ENCODE measurements around the gene KMT5C. TPM values are rescaled to one million over a fixed set of nuclear protein-coding genes. Genes with fewer than 3 reads are reported as not detected.

KMT5C gene
- total RNA-seq, 3 donors from 2014 or later (not counting 1 experiment from before 2014, with no cell fraction given): 44.5 to 147 (median 46.8) TPM

DNA sequence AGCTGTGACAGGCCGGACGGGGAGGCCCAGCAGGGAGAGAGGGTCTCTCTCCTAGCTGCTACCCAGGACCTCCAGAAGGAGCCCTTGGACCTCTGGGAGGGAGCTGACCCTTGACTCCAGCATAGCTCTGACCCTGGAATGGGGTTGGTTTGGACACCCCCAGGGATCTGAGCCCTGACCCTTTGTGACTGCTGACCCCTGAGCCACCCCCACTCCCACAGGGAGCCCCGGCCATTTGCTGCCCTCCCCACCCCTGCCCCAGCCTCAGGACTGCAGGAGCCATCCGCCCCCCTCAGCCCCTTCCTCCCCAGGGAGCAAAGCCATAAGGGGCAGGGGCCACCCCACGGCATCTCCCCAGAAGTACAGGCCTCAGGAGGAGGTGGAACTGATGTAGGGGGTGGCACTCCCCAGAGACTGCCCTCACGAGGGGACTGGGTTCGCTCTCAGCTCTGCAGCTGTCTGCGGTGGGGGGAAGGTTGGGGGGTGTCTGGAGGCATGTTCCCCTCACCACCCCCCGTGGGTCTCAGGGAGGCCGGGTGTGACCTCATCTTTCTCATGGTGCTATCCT, 7.8 kb downstream of the KMT5C start:
- peaks cover 14 to 17% of the 10 kb centered on the region in 2 donors for H3K27me3 Mint-ChIP-seq (ENCODE audit: low read depth in 2 of 2)
- no peaks in the 10 kb centered on the region for H3K9me3 ChIP-seq (ENCODE audit: control insufficient read depth, insufficient read depth, low read length)
- 91% methylated on average over 7 of the region's 10 CpGs for WGBS (ENCODE audit: insufficient coverage)
- peak in 1 of 3 donors; percentile 11 for ATAC-seq
- peaks cover 3 to 23% of the 10 kb centered on the region in 2 donors for H3K4me1 Mint-ChIP-seq
- peak overlapping the region in 1 of 2 donors; percentile 38 for H3K27ac Mint-ChIP-seq
- peaks cover 11% of the 10 kb centered on the region for H3K27me3 ChIP-seq (ENCODE audit: control insufficient read depth, insufficient read depth, low read length)
- H3K36me3 Mint-ChIP-seq: no peaks in the 10 kb centered on the region
- no peak overlapping the region for H3K27ac ChIP-seq (ENCODE audit: low read length)
- H3K9me3 Mint-ChIP-seq: no peaks in the 10 kb centered on the region
- intact Hi-C loops (cut with micrococcal nuclease): no loop called here
- no peak overlapping the region for H3K4me3 ChIP-seq (ENCODE audit: low read length)
- H3K4me1 ChIP-seq (ENCODE audit: control insufficient read depth, insufficient read depth, low read length): no peaks in the 10 kb centered on the region
- peaks cover 4% of the 10 kb centered on the region for H3K36me3 ChIP-seq (ENCODE audit: control insufficient read depth, insufficient read depth, low read length)
- TF ChIP-seq, protein P1, sequence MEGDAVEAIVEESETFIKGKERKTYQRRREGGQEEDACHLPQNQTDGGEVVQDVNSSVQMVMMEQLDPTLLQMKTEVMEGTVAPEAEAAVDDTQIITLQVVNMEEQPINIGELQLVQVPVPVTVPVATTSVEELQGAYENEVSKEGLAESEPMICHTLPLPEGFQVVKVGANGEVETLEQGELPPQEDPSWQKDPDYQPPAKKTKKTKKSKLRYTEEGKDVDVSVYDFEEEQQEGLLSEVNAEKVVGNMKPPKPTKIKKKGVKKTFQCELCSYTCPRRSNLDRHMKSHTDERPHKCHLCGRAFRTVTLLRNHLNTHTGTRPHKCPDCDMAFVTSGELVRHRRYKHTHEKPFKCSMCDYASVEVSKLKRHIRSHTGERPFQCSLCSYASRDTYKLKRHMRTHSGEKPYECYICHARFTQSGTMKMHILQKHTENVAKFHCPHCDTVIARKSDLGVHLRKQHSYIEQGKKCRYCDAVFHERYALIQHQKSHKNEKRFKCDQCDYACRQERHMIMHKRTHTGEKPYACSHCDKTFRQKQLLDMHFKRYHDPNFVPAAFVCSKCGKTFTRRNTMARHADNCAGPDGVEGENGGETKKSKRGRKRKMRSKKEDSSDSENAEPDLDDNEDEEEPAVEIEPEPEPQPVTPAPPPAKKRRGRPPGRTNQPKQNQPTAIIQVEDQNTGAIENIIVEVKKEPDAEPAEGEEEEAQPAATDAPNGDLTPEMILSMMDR (IDR thresholded peaks at IDR 0.05): no peak
- H3K4me3 Mint-ChIP-seq: no peak overlapping the region
- no peak for DNase-seq

DNA sequence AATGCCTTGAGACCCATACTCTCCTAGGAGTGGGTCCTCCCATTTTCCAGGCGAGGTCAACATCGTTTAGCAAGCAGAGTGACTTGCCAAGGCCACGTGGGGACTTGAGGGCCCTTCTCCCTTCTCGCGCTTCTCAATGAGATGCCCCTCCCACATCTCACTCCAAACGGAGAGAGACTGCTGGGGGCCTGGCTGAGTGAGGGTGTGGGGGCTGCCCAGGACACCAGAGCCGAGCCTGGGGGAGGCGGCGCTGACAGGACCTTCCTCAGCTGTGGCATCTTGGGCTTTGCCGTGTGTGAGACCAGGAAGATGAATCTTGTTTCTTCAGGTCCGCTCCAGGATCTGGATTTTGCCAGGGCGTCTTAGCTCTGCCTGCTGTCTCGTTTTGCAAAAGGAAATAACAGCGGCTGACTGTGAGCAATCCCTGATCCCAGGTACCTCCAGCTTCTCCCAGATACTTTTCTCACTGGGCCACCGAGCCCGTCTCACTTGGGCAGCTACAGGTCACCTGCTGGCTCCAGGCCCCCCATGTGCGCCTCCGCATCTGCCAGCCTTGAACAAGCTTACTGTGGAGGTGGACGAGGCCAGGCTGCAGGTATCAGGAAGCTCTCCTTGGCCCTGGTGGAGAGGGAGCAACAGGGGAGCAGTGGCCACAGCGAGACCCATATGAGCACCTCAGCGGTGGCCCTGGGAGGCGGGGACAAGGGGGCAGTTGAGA, 8.8 kb downstream of the KMT5C start:
- 91% methylated on average over 21 of the region's 22 CpGs for WGBS (ENCODE audit: insufficient coverage)
- no peak for DNase-seq
- H3K4me1 ChIP-seq (ENCODE audit: control insufficient read depth, insufficient read depth, low read length): peaks cover 7% of the 10 kb centered on the region
- no peak overlapping the region for H3K4me3 Mint-ChIP-seq
- H3K4me1 Mint-ChIP-seq: peaks cover 4 to 33% of the 10 kb centered on the region in 2 donors
- H3K9me3 Mint-ChIP-seq: no peaks in the 10 kb centered on the region
- peaks cover 3% of the 10 kb centered on the region for H3K36me3 ChIP-seq (ENCODE audit: control insufficient read depth, insufficient read depth, low read length)
- H3K27ac ChIP-seq (ENCODE audit: low read length): no peak overlapping the region
- TF ChIP-seq, protein P1 (IDR thresholded peaks at IDR 0.05): no peak
- intact Hi-C loops (cut with micrococcal nuclease): no loop called here
- no peaks in the 10 kb centered on the region for H3K36me3 Mint-ChIP-seq
- ATAC-seq: no peak
- H3K9me3 ChIP-seq (ENCODE audit: control insufficient read depth, insufficient read depth, low read length): no peaks in the 10 kb centered on the region
- H3K27me3 ChIP-seq (ENCODE audit: control insufficient read depth, insufficient read depth, low read length): peaks cover 21% of the 10 kb centered on the region
- no peak overlapping the region for H3K27ac Mint-ChIP-seq
- no peak overlapping the region for H3K4me3 ChIP-seq (ENCODE audit: low read length)
- peaks cover 22 to 24% of the 10 kb centered on the region in 2 donors for H3K27me3 Mint-ChIP-seq (ENCODE audit: low read depth in 2 of 2)

- Histone ChIP-seq H3K27me3 (ENCODE audit: control insufficient read depth, insufficient read depth, low read length) (peaks cover 28% of the 10 kb centered on the region), H3K9me3 (ENCODE audit: control insufficient read depth, insufficient read depth, low read length) (no peaks in the 10 kb centered on the region), H3K36me3 (ENCODE audit: control insufficient read depth, insufficient read depth, low read length) (no peaks in the 10 kb centered on the region), H3K27ac (ENCODE audit: low read length) (no peak overlapping the region), H3K4me3 (ENCODE audit: low read length) (no peak overlapping the region), H3K4me1 (ENCODE audit: control insufficient read depth, insufficient read depth, low read length) (peaks cover 21% of the 10 kb centered on the region)
- intact Hi-C loops (cut with micrococcal nuclease): no loop called here
- Mint-ChIP-seq H3K27ac (peak overlapping the region in 1 of 2 donors; percentile 74), H3K27me3 (ENCODE audit: low read depth in 2 of 2) (peaks cover 22 to 31% of the 10 kb centered on the region in 2 donors), H3K9me3 (no peaks in the 10 kb centered on the region), H3K36me3 (no peaks in the 10 kb centered on the region), H3K4me1 (peaks cover 4 to 31% of the 10 kb centered on the region in 2 donors), H3K4me3 (no peak overlapping the region)
- TF ChIP-seq, protein P1 (IDR thresholded peaks at IDR 0.05): no peak
- ATAC-seq (no peak), DNase-seq (no peak)
- WGBS (ENCODE audit: insufficient coverage): 64% methylated on average over 11 of the region's 11 CpGs
Measured at GRCh38 chr19:55350620-55351315, 11.1 kb downstream of the KMT5C start.

All from natural killer cell (primary cell).